ENCODE data around the gene FES.

Gene FES

GRCh38 chr15:90933301-90933700 is 49.0 kb downstream of the FES start:
- DNase-seq = no peak

GRCh38 chr15:90934256-90934948 is 50.1 kb downstream of the FES start:
- DNase-seq = peak; percentile 94

- DNase-seq = peak; percentile 98
Observed at GRCh38 chr15:90934949-90935751, 50.8 kb downstream of the FES start, which contains the start of gene UNC45A. Gene UNC45A, plus strand, starts transcription at chr15:90935285. Its CDS starts 40 bp downstream, at chr15:90935325.

GRCh38 chr15:90936823-90937222 is 52.5 kb downstream of the FES start:
- DNase-seq = no peak

GRCh38 chr15:90938261-90938660 is 54.0 kb downstream of the FES start:
- no peak for DNase-seq

GRCh38 chr15:90939756-90940155 is 55.5 kb downstream of the FES start:
- DNase-seq = no peak

GRCh38 chr15:90941038-90941437 is 56.7 kb downstream of the FES start:
- DNase-seq = no peak

GRCh38 chr15:90942354-90943120 is 58.2 kb downstream of the FES start:
- DNase-seq = no peak

GRCh38 chr15:90945091-90945490 is 60.8 kb downstream of the FES start:
- no peak for DNase-seq
